ENCODE results near the gene ASB5.

Gene ASB5

DNA sequence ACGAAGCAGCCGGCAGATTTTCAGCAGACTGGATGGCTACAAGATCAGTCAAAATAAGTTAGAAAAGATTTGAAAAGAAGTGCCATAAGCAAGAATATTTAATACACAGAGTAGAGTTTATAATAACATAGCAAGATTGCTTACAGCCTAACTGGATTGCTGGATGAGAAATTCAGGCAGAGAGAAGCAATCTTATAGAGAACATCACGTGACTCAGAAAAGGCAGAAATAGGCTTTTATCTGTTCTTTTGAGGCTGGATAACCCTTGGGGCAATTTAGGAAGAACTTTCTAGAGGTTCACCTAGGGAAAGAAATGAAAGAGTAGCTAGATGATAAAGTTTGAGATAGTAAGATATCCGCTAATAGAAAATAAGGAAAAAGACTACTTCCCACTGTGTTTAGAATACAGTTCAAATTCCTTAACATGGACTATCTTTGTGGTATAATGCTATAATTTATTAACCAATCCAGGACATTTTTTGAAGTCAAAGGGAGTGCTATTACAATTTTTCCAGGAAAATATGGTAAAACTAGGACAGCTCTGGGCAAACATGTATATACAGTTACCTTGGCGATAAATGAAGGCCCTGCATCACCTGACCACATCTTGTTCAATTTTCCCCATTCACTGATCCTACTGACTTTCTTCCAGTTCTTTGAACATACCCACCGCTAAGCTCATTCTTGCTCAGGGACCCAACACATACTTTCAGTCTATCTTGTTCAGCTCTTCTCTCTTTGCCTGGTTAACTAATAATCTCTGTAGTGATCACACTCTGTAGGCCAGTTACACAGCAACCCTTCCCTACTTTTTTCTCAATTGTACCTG is 38.0 kb upstream of the ASB5 start:
- Histone ChIP-seq H3K4me3 (ENCODE audit: low read depth, low read length, poor library complexity, severe bottlenecking) (no peak overlapping the region), H3K79me2 (ENCODE audit: insufficient read depth, low read length) (no peaks in the 10 kb centered on the region), H3F3A (ENCODE audit: insufficient read depth, low read length) (no peaks in the 10 kb centered on the region), H2AFZ (ENCODE audit: low read length) (no peak overlapping the region), H3K36me3 (ENCODE audit: insufficient read depth, low read length) (no peaks in the 10 kb centered on the region), H3K4me1 (ENCODE audit: insufficient read depth, low read length, severe bottlenecking) (peaks cover 16% of the 10 kb centered on the region), H3K27me3 (ENCODE audit: insufficient read depth, low read length) (no peaks in the 10 kb centered on the region), H3K9me3 (ENCODE audit: low read length) (no peaks in the 10 kb centered on the region), H3K27ac (ENCODE audit: low read depth, low read length, poor library complexity, severe bottlenecking) (no peak overlapping the region), H3K4me2 (ENCODE audit: low read length) (no peak overlapping the region), H3K9me2 (ENCODE audit: low read depth, low read length) (no peaks in the 10 kb centered on the region), H4K20me1 (ENCODE audit: insufficient read depth, low read length) (no peaks in the 10 kb centered on the region), H3K9ac (ENCODE audit: low read length) (no peak overlapping the region)
- TF ChIP-seq, protein P1, sequence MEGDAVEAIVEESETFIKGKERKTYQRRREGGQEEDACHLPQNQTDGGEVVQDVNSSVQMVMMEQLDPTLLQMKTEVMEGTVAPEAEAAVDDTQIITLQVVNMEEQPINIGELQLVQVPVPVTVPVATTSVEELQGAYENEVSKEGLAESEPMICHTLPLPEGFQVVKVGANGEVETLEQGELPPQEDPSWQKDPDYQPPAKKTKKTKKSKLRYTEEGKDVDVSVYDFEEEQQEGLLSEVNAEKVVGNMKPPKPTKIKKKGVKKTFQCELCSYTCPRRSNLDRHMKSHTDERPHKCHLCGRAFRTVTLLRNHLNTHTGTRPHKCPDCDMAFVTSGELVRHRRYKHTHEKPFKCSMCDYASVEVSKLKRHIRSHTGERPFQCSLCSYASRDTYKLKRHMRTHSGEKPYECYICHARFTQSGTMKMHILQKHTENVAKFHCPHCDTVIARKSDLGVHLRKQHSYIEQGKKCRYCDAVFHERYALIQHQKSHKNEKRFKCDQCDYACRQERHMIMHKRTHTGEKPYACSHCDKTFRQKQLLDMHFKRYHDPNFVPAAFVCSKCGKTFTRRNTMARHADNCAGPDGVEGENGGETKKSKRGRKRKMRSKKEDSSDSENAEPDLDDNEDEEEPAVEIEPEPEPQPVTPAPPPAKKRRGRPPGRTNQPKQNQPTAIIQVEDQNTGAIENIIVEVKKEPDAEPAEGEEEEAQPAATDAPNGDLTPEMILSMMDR (IDR thresholded peaks at IDR 0.05; ENCODE audit: low read length) = no peak
- TF ChIP-seq EZH2 (IDR thresholded peaks at IDR 0.05; ENCODE audit: borderline replicate concordance, low read length) = no peak

DNA sequence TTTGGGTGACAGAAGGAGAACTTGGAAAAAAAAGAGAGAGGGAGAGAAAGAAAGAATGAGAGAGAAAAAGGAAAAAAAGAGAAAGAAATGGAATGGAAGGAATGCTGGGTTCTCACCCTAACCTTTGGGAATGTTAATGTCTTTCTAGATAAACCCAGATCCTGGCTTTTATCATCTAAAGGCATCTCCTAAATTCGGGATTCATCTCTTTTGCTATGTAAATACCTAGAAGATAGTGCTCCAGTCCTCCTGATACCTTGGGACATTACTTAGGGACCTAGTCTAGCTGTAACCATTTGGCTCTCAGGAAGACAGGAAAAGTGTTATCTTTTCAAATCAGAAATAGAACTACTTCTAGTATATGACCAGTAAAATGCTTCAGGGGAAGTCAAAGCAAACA is 34.9 kb upstream of the ASB5 start:
- Histone ChIP-seq H2AFZ (ENCODE audit: low read length) (no peak overlapping the region), H3K27ac (ENCODE audit: low read depth, low read length, poor library complexity, severe bottlenecking) (no peak overlapping the region), H3K4me1 (ENCODE audit: insufficient read depth, low read length, severe bottlenecking) (peaks cover 6% of the 10 kb centered on the region), H3K27me3 (ENCODE audit: insufficient read depth, low read length) (no peaks in the 10 kb centered on the region), H3K36me3 (ENCODE audit: insufficient read depth, low read length) (no peaks in the 10 kb centered on the region), H3F3A (ENCODE audit: insufficient read depth, low read length) (no peaks in the 10 kb centered on the region), H3K9ac (ENCODE audit: low read length) (no peak overlapping the region), H3K79me2 (ENCODE audit: insufficient read depth, low read length) (no peaks in the 10 kb centered on the region), H3K9me2 (ENCODE audit: low read depth, low read length) (no peaks in the 10 kb centered on the region), H3K4me3 (ENCODE audit: low read depth, low read length, poor library complexity, severe bottlenecking) (no peak overlapping the region), H3K4me2 (ENCODE audit: low read length) (no peak overlapping the region), H3K9me3 (ENCODE audit: low read length) (no peaks in the 10 kb centered on the region), H4K20me1 (ENCODE audit: insufficient read depth, low read length) (no peaks in the 10 kb centered on the region)
- TF ChIP-seq, protein P1 (IDR thresholded peaks at IDR 0.05; ENCODE audit: low read length) = no peak
- TF ChIP-seq EZH2 (IDR thresholded peaks at IDR 0.05; ENCODE audit: borderline replicate concordance, low read length) = no peak

DNA sequence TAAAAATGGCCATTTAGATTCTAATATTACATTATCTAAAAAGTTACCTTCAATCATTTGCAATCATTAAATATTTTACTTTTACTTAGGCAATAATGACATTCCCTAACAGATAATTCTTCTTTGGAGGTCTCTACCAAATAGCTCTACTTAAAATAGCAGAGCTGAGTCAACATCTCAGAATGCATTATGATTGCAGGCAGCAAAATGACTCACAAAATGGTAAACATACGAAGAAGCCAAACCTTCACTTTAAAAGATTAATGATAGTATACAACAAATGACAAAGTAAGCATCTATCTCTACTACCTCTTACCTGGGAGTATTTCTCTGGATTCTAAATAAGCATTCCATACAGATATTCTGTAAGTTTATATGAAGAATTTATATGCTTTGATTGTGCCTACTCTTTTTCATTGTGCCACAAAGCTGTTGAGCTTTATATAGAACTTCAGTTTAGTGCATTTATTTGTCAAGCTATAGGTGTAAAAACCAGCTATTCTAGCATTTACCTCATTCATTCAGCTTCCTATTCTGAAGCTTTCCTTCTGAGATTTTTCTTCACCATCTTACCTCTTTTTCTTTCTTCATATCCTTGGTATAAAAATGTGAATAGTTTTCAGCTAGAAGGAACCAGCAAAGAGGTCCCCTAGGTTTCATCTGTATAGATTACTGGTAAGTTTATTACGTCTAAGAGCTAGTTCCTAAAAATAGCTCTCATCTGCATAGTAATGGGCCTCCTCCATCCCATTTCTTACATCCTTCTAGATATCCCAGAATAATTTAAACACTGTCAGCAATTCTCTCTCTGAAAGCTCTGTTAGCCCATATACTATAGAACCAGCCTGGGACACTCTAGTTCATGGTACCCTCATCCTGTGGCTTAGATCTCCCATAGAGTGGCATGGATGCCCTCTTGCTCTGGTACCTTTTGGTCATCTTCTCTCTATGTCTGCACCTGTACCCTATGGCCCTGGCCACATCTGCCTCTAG is 33.6 kb upstream of the ASB5 start:
- no peak overlapping the region for H3K27ac ChIP-seq (ENCODE audit: low read depth, low read length, poor library complexity, severe bottlenecking)
- H3K4me1 ChIP-seq (ENCODE audit: insufficient read depth, low read length, severe bottlenecking) = no peaks in the 10 kb centered on the region
- no peaks in the 10 kb centered on the region for H3F3A ChIP-seq (ENCODE audit: insufficient read depth, low read length)
- TF ChIP-seq EZH2 (IDR thresholded peaks at IDR 0.05; ENCODE audit: borderline replicate concordance, low read length) = no peak
- TF ChIP-seq, protein P1 (IDR thresholded peaks at IDR 0.05; ENCODE audit: low read length) = no peak
- no peak overlapping the region for H3K9ac ChIP-seq (ENCODE audit: low read length)
- no peak overlapping the region for H3K4me3 ChIP-seq (ENCODE audit: low read depth, low read length, poor library complexity, severe bottlenecking)
- H3K27me3 ChIP-seq (ENCODE audit: insufficient read depth, low read length) = no peaks in the 10 kb centered on the region
- H4K20me1 ChIP-seq (ENCODE audit: insufficient read depth, low read length) = no peaks in the 10 kb centered on the region
- H2AFZ ChIP-seq (ENCODE audit: low read length) = no peak overlapping the region
- H3K9me3 ChIP-seq (ENCODE audit: low read length) = no peaks in the 10 kb centered on the region
- no peaks in the 10 kb centered on the region for H3K36me3 ChIP-seq (ENCODE audit: insufficient read depth, low read length)
- no peak overlapping the region for H3K4me2 ChIP-seq (ENCODE audit: low read length)
- no peaks in the 10 kb centered on the region for H3K79me2 ChIP-seq (ENCODE audit: insufficient read depth, low read length)
- H3K9me2 ChIP-seq (ENCODE audit: low read depth, low read length) = no peaks in the 10 kb centered on the region
